Sciatic nerve (tissue), 2 donors: ENCODE measurements around the gene PBXIP1. TPM values are rescaled to one million over a fixed set of nuclear protein-coding genes. Genes with fewer than 3 reads are reported as not detected.
"Not testable (repeated sequence)": the region's sequence is repeated elsewhere in the genome, so short reads cannot be mapped to it uniquely, and the experiment has no call there.

Source experiments
- ATAC-seq: fragments of 200-7000 bp; cut with Tn5 transposase; one replicate; pipeline ENCODE4 v1.9.1; 2020; ENCODE audit warnings: mild to moderate bottlenecking, moderate library complexity
- DNase-seq: peaks from one replicate; pipeline ENCODE4 v3.0.0-alpha.2; 2020; ENCODE audit warnings: low spot score
- intact Hi-C: fragments of 100-400 bp; cut with DNase I; formaldehyde crosslinking; loops from one replicate; pipeline ENCODE4 v1.14.2; 2022
- microRNA-seq: library from miRNA; unstranded; fragments of <30 nt; microRNA quantifications from one replicate; pipeline ENCODE4 v1.2.0, GENCODE V29; 2020
- total RNA-seq: library from RNA; stranded (reverse); fragmentation: NEBNext Ultra II Directional; extraction: Animal tissue kit (Norgen Biotek cat#: 25700); gene quantifications from one replicate; pipeline ENCODE4 v1.2.1, GENCODE V29; 2021
- donor health status: DM: no; HTN: no; CAD: no.
- donor health status: DM: no; HTN: no; CAD: no.

PBXIP1 gene
- total RNA-seq, 1 donor from 2014 or later: 71.1 TPM

GRCh38 chr1:154913273-154913672 is 42.6 kb downstream of the PBXIP1 start:
- ATAC-seq (no peak), DNase-seq (no peak)
- intact Hi-C loops: no loop called here

GRCh38 chr1:154912755-154913154 is 43.1 kb downstream of the PBXIP1 start:
- intact Hi-C loops: no loop called here
- DNase-seq: peak; percentile 4
- no peak for ATAC-seq

- no peak for ATAC-seq
- DNase-seq: peak; percentile 18
- intact Hi-C loops: no loop called here
Measured at GRCh38 chr1:154911691-154912550, 44.0 kb downstream of the PBXIP1 start.

GRCh38 chr1:154910851-154911250 is 45.0 kb downstream of the PBXIP1 start:
- DNase-seq (peak; percentile 27), ATAC-seq (no peak)
- intact Hi-C loops: no loop called here

- ATAC-seq (no peak), DNase-seq (peak; percentile 15)
- intact Hi-C loops: no loop called here
Measured at GRCh38 chr1:154908937-154909336, 47.0 kb downstream of the PBXIP1 start.

GRCh38 chr1:154908129-154908528 is 47.8 kb downstream of the PBXIP1 start:
- intact Hi-C loops, ATAC-seq: not testable (repeated sequence)
- peak; percentile 18 for DNase-seq

GRCh38 chr1:154906621-154907081 is 49.2 kb downstream of the PBXIP1 start:
- peak; percentile 34 for ATAC-seq
- intact Hi-C loops: no loop called here
- DNase-seq: peak; percentile 30

- no peak for DNase-seq
- ATAC-seq: no peak
- intact Hi-C loops: no loop called here
Measured at GRCh38 chr1:154902938-154903566, 52.8 kb downstream of the PBXIP1 start.

- DNase-seq: no peak
- intact Hi-C loops: no loop called here
Measured at GRCh38 chr1:154901591-154901990, 54.3 kb downstream of the PBXIP1 start.

GRCh38 chr1:154899041-154899440 is 56.9 kb downstream of the PBXIP1 start:
- ATAC-seq (no peak), DNase-seq (peak; percentile 27)
- intact Hi-C loops: no loop called here

More at GRCh38 chr1:154901591-154901990, 54.3 kb downstream of the PBXIP1 start:
- ATAC-seq: no peak

- no peak for ATAC-seq
- DNase-seq: no peak
- intact Hi-C loops: no loop called here
Measured at GRCh38 chr1:154896771-154897286, 59.1 kb downstream of the PBXIP1 start.

- ATAC-seq (peak; percentile 72), DNase-seq (peak; percentile 34)
- intact Hi-C loops: no loop called here
Measured at GRCh38 chr1:154895798-154896197, 60.1 kb downstream of the PBXIP1 start.

Small RNA genes lying within 50 kb of the gene (microRNA-seq; reads per million reads assigned to microRNA genes)
- gene MIR4258: not detected

Other genes with a start within 250 kb of the PBXIP1 start
- gene KCNN3, start 85.8 kb downstream of the PBXIP1 start, total RNA-seq: 1.8 TPM
- 30.4 TPM for gene PMVK, start 19.4 kb downstream of the PBXIP1 start, total RNA-seq
- 25.0 TPM for gene PYGO2, start 5.7 kb upstream of the PBXIP1 start, total RNA-seq
- 92.5 TPM for gene SHC1, start 14.6 kb upstream of the PBXIP1 start, total RNA-seq
- 31.7 TPM for gene CKS1B, start 18.6 kb upstream of the PBXIP1 start, total RNA-seq
- gene FLAD1, start 27.2 kb upstream of the PBXIP1 start, total RNA-seq: 24.3 TPM
- gene LENEP, start 37.5 kb upstream of the PBXIP1 start, total RNA-seq: not detected
- gene ZBTB7B, start 46.7 kb upstream of the PBXIP1 start, total RNA-seq: 45.3 TPM
- 5.5 TPM for gene DCST2, start 77.7 kb upstream of the PBXIP1 start, total RNA-seq
- gene DCST1, start 77.7 kb upstream of the PBXIP1 start, total RNA-seq: 0.31 TPM
- 147 TPM for gene ADAM15, start 95.2 kb upstream of the PBXIP1 start, total RNA-seq
- gene EFNA4, start 107.6 kb upstream of the PBXIP1 start, total RNA-seq: 3.1 TPM
- 2.4 TPM for gene EFNA3, start 122.7 kb upstream of the PBXIP1 start, total RNA-seq
- gene EFNA1, start 171.8 kb upstream of the PBXIP1 start, total RNA-seq: 49.0 TPM
- 20.8 TPM for gene SLC50A1, start 179.8 kb upstream of the PBXIP1 start, total RNA-seq
- 75.3 TPM for gene DPM3, start 184.4 kb upstream of the PBXIP1 start, total RNA-seq
- gene KRTCAP2, start 217.2 kb upstream of the PBXIP1 start, total RNA-seq: 162 TPM
- gene TRIM46, start 217.8 kb upstream of the PBXIP1 start, total RNA-seq: 4.8 TPM